ENCODE results near the gene LCP2.

The LCP2 gene

GRCh38 chr5:170301149-170301548 lies 3.6 kb upstream of the LCP2 start:
- no peak overlapping the region for H3K4me3 ChIP-seq (ENCODE audit: low read depth, low read length)
- no peak for DNase-seq (ENCODE audit: low read depth)

- DNase-seq (ENCODE audit: low read depth) = no peak
- no peak overlapping the region for H3K4me3 ChIP-seq (ENCODE audit: low read depth, low read length)
These were observed 2.9 kb upstream of the LCP2 start for GRCh38 chr5:170300361-170301013.

- no peak overlapping the region for H3K4me3 ChIP-seq (ENCODE audit: low read depth, low read length)
- DNase-seq (ENCODE audit: low read depth) = no peak
These were observed 515 bp downstream of the LCP2 start for GRCh38 chr5:170296935-170297588.

- H3K4me3 ChIP-seq (ENCODE audit: low read depth, low read length) = no peak overlapping the region
- no peak for DNase-seq (ENCODE audit: low read depth)
These were observed 1.3 kb downstream of the LCP2 start for GRCh38 chr5:170296036-170296934.

GRCh38 chr5:170294556-170294955 lies 3.0 kb downstream of the LCP2 start:
- H3K4me3 ChIP-seq (ENCODE audit: low read depth, low read length) = no peak overlapping the region

GRCh38 chr5:170294057-170294456 lies 3.5 kb downstream of the LCP2 start:
- H3K4me3 ChIP-seq (ENCODE audit: low read depth, low read length) = no peak overlapping the region
- DNase-seq (ENCODE audit: low read depth) = no peak

More at GRCh38 chr5:170294556-170294955, 3.0 kb downstream of the LCP2 start:
- DNase-seq (ENCODE audit: low read depth) = no peak

GRCh38 chr5:170293273-170293672 lies 4.3 kb downstream of the LCP2 start:
- no peak overlapping the region for H3K4me3 ChIP-seq (ENCODE audit: low read depth, low read length)
- DNase-seq (ENCODE audit: low read depth) = no peak

GRCh38 chr5:170292179-170293104 lies 5.1 kb downstream of the LCP2 start:
- no peak overlapping the region for H3K4me3 ChIP-seq (ENCODE audit: low read depth, low read length)
- DNase-seq (ENCODE audit: low read depth) = no peak

GRCh38 chr5:170290498-170290897 lies 7.1 kb downstream of the LCP2 start:
- H3K4me3 ChIP-seq (ENCODE audit: low read depth, low read length) = no peak overlapping the region

GRCh38 chr5:170289764-170290163 lies 7.8 kb downstream of the LCP2 start:
- H3K4me3 ChIP-seq (ENCODE audit: low read depth, low read length) = no peak overlapping the region
- DNase-seq (ENCODE audit: low read depth) = no peak

More at GRCh38 chr5:170290498-170290897, 7.1 kb downstream of the LCP2 start:
- no peak for DNase-seq (ENCODE audit: low read depth)

GRCh38 chr5:170289121-170289520 lies 8.5 kb downstream of the LCP2 start:
- H3K4me3 ChIP-seq (ENCODE audit: low read depth, low read length) = no peak overlapping the region
- DNase-seq (ENCODE audit: low read depth) = no peak

GRCh38 chr5:170288551-170288950 lies 9.0 kb downstream of the LCP2 start:
- DNase-seq (ENCODE audit: low read depth) = no peak
- no peak overlapping the region for H3K4me3 ChIP-seq (ENCODE audit: low read depth, low read length)

GRCh38 chr5:170288151-170288550 lies 9.4 kb downstream of the LCP2 start:
- no peak overlapping the region for H3K4me3 ChIP-seq (ENCODE audit: low read depth, low read length)

GRCh38 chr5:170287532-170287931 lies 10.0 kb downstream of the LCP2 start:
- no peak overlapping the region for H3K4me3 ChIP-seq (ENCODE audit: low read depth, low read length)
- DNase-seq (ENCODE audit: low read depth) = no peak

More at GRCh38 chr5:170288151-170288550, 9.4 kb downstream of the LCP2 start:
- no peak for DNase-seq (ENCODE audit: low read depth)

GRCh38 chr5:170286386-170286925 lies 11.1 kb downstream of the LCP2 start:
- no peak overlapping the region for H3K4me3 ChIP-seq (ENCODE audit: low read depth, low read length)
- DNase-seq (ENCODE audit: low read depth) = no peak

- H3K4me3 ChIP-seq (ENCODE audit: low read depth, low read length) = no peak overlapping the region
- no peak for DNase-seq (ENCODE audit: low read depth)
These were observed 12.4 kb downstream of the LCP2 start for GRCh38 chr5:170285181-170285580.

- H3K4me3 ChIP-seq (ENCODE audit: low read depth, low read length) = no peak overlapping the region
- no peak for DNase-seq (ENCODE audit: low read depth)
These were observed 13.3 kb downstream of the LCP2 start for GRCh38 chr5:170284231-170284630.

- H3K4me3 ChIP-seq (ENCODE audit: low read depth, low read length) = no peak overlapping the region
- no peak for DNase-seq (ENCODE audit: low read depth)
These were observed 14.3 kb downstream of the LCP2 start for GRCh38 chr5:170283296-170283695.

- H3K4me3 ChIP-seq (ENCODE audit: low read depth, low read length) = no peak overlapping the region
- DNase-seq (ENCODE audit: low read depth) = no peak
These were observed 17.5 kb downstream of the LCP2 start for GRCh38 chr5:170280011-170280493.
